Stimulated activated CD8-positive, alpha-beta memory T cell treated with anti-CD3 and anti-CD28 coated beads, Interleukin-7, amount 100 ng/mL, for 48 hours (primary cell): ENCODE measurements around the gene MORN5.
A peak's percentile ranks its signal among the peaks of the same experiment; 100 is the strongest.

ENCODE experiments used
- DNase-seq, 2 donors: peaks; one replicate each; pipeline ENCODE4 v3.0.0-alpha.2; 2020; ENCODE audit warnings: low read depth in 1 of 2; ENCODE audit errors: extremely low read depth in 1 of 2

Gene MORN5

DNA sequence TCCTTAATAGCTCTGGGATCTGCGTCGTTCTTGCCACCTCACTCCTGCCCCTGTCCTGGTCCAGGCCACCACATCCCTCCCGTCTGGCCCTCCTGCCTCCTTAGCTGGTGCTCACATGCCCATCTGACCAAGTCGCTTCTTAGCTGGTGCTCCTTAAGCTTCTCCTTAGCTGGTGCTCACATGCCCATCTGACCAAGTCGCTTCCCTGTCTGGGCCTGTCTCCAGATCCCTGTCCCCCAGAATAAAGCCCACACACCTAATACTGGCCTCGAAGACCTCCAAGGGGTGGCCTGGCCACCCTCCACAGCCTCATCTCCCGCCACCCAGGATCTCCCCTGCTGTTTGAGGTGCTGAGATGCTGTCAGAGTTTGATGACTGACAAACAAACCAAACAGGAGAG lies 35.2 kb upstream of the MORN5 start:
- no peak for DNase-seq

DNA sequence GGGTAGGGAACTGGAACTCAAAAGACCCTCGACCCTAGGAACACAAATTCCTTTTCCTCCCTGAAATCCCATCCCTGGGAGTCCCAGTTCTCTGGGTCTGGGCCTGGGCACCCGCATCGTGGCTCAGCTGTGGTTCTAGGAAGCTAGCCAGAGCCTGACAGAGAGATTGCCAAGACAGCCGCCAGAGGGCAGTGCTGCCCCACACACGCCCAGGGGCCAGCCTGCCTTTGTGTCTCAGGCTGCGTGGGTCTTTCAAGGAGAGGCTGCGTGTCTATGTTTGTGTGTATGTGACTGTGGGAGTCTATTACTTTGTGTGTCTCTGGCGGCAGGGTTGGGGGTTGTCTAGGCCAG lies 34.6 kb upstream of the MORN5 start:
- DNase-seq = peak; percentile 47 to 53

DNA sequence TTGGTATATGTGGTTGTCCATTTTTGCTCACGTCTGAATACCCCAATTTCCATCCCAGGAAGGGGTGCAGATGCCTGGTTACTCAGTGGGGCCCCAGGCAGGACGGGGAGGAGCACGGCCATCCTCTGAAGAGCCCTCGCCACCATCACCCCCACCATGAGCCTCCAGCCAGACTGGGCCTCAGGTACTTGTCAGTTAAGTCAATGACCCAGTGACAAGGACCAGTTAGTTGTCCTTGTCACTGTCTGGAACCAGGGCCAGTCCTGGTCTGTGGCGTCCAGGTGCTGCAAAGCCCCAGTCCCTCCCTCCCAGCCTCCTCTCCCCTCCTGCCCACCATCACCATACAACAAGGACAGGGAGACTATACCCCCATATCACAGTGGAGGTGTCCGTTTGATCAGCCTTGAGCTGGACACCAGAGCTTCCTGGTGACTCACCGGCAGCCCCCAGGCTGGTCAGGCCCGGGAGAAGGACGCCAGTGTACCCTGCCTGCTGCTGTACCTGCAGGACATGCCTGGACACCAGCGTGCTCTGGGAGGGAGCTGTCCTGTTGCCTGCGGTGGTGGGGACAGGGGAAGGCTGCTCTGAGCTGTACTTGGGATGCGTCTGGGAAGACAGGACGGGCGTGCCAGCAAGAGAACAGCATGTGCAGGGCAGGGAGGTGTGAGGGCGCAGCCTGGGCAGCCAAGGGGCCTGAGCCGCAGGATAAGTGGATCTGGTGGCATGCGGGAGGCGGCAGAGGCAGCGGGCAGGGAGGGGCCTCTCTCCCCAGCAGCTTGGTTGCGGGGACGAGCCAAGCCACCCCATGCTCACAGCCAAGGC lies 34.0 kb upstream of the MORN5 start:
- no peak for DNase-seq

DNA sequence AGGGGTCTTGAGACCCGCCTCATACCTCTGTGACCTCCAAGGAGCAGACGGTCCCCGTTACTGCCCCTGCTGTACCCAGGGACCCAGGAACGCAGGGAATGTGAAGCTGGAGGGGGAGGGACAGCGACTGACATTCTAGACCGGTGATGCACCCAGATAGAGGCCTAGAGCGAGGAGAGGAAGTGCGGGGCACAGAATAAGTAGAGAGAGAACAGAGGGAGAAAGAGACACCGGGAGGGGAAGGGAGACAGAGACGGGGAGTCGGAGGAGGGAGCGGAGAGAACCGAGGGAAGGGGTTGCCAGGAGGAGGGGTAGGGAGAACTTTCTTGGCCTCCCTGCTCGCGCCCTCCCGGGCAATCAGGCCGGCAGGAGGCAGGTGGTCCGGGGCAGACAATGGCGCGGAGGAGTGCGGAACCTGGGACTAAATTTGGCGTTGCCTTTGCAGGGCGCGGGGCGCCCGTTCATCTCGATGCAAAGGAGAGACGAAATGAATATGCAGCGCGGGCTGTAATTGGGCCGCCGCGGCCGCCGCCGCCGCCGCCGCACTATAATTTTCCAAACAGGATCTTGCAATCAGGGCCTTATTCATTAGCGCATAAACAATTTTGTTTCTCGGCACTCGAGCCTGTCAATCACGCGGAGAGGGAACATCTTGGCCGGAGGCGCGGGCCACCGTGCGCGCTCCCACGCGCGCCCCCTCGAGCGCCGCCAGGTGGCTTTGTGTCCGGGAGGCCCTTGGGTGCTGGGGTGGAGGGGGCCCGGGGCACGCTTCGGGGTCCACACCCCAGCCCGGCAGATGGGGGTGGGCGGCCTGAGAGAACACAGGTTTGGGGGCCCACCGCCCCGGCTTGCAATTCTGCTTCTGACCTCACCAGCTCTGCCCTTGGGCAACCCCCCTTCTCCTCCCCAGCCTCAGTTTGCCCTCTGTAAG lies 33.1 kb upstream of the MORN5 start:
- DNase-seq = no peak

DNA sequence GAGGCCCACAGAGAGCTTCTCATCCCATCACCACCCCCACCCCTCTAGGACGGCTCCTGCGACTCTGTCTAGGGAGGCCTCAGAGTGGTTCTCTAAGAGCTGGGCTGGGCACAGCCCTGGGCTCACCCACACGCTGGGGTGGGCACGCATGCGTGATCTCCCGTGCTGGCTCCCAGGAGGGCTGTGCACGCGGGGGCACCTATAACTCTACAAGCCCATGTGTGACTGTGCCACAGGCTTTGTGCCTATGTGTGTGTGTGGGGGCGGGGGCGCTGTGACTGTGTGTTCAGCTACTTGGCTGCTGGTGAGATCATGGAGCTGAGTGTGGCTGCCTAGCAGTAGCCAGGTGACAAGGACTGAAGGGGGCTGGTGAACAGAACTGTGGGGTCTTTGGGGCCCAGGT lies 32.3 kb upstream of the MORN5 start:
- DNase-seq = no peak

DNA sequence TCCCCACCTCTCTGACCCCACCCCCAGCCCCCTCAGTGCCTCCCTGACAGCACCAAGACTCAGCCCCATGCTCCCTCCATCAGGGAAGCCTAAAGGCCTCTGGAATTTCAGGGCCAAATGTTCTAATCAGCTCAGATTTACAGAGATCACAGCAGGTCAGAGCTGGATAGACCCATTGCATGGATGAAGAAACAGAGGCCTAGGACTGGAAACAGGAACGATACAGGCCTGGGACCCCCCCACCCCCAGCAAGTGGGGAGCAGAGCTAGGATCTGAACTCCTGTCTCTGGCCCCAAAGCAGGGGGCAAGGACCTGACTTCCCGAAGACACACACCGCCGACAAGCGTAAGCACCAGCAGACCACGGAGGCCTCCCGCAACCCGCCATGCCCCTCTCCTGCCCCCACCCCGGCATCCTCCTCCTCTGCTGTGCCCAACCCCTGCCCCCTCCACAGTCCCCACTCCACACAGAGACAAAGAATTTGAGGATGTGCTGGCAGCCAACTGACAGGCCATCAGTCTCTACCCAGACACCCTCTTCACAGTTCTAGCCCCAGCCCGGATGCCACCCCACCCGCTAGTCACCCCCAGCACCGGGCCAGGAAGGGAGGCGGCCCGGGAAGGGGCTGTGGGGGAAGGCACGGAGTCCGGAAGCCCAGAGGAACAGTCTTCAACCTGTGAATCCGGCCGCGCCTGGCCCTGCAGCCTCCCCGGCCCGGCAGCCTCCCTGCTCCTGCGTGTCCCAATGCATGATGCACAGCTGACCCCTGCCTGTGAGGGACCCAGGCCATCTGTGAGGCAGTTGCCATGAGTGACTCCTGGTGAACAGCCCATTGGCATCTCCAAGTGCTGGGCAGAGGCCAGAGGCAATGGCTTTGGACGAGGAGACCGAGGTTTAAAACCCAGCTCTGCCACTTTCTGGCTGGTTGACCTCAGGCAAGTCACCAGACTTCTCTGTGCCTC lies 31.4 kb upstream of the MORN5 start:
- no peak for DNase-seq

DNA sequence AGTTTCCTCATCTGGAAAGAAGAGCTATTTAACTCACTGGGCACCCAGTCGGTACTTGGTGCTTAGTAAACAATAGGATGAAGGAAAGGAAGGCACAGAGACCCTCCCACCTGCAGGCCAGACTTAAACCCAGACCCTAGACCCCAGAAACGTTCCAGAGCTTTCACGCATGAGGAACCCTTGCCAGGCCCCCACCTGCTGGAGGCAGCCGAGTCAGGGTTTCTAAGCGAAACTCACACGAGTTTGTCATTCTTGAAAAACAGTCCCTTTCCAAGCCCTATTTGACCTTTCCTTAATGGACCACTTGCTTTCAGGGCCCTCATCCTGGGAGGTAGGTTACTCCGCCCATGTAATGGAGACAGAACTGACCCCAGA lies 30.8 kb upstream of the MORN5 start:
- no peak for DNase-seq

DNA sequence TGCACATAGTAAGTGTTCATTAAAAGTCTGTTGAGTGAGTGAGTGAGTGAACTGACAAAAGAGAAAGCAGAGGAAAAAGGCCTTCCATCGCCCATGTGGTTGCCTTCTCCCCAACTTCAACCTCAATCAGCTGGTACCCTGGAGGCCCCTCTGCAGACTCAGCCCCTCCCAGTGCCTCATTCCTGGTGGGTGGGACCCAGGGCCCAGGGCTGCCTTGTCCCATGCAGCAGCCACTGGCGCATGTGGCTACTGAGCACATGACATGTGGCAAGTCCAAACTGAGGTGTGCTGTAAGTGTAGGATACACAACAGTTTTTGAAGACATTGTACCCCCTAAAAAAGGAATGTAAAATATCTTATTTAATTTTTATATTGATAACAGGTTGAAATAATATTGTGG lies 29.7 kb upstream of the MORN5 start:
- DNase-seq = no peak

DNA sequence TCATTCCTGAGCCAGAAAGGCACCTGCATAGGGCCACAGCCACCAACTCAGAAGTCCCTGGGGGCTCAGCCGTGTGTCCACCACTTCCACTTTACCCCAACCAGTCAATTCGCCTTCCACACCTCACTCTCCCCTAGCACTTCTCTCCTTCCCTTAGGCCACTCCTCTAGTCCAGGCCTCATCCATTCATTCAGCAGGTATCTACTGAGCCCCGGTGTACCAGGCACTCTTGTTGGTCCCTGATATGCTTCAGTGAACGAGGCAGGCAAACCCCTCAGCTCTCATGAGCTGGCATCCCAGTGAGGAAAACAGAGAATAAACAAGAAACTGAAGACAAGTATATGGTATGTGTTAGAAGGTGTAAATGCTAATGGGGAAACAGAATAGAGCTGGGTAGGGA lies 28.9 kb upstream of the MORN5 start:
- DNase-seq = no peak

DNA sequence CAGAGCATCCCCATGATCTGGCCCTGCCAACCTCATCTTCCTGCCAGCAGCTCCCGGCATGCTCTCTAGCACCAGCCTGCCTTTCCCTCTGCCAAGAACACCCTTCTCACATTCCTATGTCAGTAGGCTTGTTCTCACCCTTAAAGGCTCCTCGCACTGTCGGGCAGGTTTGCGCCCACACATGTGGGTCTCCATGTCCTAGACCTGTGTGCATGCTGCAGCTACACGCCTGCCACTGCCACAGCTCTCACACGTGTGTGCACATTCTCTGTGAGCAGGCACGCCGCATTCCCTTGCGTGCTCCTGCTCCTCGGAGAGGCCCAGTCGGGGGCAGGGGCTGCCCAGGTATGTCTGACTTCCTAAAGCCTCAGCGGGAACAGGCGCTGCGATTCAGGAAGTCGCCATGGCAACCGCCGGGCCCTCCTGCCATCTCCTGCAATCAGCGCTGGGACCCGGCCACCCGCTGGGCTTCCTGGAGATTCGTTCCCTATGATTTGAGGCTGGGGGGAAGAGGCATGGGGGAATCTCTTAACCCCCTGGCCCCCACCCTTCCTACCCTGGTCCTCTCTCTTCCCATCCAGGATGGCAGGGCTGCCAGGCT lies 28.2 kb upstream of the MORN5 start:
- DNase-seq = no peak

DNA sequence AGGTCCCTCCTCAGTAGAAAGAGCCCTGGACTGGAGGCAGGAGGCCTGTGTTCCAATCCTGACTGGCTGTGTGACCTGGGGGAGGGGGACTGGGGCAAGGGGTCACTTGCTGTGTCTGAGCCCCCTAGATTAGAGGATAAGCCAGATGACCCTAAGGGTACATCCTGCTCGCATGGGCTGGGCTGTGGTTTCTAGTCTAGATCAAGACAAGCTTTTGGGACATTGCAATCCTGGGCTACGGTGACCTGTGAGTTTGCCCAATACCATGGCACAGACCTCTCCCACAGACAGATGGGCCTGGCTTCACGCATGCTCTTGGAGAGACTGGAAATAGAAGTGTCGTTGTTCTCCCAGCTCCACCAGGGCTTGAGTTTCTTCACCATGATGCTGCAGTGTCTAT lies 27.2 kb upstream of the MORN5 start:
- DNase-seq = no peak

DNA sequence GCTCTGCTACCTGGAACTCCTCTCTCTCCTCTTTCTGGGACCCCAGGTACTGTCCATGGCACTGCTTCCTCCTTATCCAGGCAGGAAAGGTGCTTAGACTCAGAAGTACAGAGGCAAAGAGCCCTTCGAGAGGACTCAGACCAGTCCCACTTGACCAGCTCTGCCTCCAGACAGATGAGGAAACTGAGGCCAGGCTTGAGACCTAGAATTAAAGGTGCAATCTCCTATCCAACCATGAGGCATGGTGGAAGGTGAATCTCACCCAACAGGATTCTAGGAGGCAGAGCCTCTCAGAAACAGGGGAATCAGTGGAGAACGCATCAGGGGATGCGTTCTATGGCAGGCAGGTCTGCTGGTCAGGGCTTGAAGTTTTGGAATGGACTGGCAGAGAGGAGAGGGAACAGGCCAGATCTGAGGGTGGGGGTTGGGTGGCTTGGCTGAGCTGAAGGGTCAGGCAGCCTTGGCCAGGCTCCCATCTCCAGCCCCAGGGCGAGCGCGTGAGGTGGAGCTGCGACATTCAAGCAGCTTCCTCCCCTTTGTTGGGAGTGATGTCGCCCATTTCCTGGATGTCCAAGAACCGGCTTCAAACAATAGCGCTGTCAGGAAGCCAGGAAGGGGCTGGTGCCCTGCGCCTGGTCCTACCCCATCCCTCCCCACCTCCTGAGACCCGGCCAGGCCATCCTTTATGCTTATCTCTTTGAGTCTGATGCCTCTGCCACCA lies 26.3 kb upstream of the MORN5 start:
- DNase-seq = no peak

DNA sequence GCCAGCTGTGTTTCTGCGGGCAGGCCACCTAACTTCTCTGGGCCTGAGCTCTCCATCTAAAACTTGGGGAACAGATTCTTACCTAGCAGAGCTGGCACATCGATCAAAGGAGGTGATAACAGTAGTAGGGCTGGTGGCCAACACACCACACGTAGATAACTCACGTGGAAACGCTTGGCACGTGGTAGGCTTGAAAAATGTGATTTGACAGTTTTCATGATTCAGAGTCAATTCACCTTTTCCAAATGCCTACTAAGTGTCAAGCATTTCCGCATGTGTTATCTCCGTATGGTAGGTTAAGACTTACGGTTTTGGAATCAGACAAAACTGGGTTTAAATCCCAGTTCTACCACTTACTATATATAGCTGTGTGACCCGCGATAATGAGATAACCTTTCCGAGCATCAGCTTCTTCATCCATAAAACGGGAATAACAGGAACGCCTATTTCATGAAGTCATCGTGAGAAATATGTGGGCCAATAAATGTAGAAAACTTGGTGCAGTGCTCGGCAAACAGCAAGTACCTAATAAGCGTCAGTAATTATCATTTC lies 25.6 kb upstream of the MORN5 start:
- no peak for DNase-seq

DNA sequence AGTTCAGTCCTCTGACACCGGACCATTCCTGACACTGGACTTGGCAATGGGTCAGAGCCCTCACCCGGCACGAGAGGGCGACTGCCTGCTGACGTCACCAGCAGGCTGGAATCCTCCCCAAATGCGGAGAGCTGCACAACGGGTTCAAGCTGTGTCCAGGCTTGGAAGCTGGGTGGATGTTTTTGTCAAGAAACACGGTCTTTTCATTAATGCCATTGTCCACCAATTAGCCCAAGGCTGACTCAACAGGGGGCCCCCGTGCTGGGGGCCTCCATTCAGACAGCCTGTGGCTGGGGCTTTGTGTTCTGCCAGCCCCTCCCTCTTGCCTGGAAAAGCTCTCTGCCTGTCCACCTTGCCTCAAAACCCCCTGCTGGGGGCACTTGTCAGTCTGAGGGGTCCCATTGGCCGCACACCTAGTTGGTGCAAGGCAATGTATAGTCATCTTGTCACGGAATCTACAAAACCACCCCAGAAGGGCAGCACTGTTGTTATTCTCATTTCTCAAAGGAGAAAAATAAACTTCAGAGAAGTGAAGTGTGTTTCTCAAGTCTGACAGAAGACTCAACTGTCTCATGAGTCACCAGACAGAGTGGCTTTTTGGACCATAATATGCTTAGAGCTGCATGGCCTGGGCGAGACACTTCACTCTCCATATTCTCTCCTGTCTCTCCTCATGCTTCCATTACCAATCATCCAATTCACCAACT lies 24.7 kb upstream of the MORN5 start:
- DNase-seq = no peak

DNA sequence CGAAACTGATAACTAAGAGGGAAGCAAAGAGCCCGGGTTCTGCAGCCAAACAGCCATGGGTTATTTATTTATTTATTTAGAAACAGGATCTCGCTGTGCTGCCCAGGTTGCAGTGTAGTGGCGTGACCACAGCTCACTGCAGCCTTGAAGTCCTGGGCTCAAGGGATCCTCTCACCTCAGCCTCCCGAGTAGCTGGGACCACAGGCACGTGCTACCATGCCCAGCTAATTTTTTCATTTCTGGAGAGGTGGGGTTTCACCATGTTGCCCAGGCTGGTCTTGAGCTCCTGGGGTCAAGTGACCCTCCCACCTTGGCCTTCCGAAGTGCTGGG lies 24.2 kb upstream of the MORN5 start:
- DNase-seq = no peak

DNA sequence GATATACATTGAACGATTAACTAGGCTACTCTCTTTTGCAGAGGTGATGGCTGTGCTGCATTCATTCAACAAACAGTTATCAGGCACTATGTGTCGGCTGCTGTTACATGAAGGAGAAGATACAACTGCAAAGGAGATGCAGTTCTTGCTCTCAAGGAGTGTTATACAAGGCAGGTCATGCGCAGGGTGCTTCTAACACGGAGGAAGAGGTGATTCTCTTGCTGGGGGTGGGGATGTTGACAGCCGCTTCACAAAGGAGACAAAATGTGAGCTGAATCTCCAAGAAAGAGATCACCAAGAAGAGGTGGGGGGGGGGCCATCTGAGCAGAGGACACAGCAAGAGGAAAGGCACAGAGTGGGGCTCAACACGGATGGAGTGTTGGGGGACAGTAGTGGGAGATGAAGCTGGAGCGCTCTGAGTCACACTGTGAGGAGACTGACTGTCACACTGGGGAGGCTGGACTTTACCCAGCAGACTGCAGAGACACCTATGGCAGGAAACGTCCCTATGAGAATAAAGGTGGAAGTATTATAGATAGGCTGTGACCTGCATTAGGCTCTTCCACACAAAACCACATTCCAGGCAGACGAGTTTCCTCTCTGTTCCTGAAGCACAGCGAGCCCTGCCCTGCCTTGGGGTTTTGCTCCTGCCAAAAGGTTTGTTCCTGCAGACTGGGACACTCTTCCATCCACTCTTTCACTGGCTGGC lies 21.0 kb upstream of the MORN5 start:
- DNase-seq = no peak

DNA sequence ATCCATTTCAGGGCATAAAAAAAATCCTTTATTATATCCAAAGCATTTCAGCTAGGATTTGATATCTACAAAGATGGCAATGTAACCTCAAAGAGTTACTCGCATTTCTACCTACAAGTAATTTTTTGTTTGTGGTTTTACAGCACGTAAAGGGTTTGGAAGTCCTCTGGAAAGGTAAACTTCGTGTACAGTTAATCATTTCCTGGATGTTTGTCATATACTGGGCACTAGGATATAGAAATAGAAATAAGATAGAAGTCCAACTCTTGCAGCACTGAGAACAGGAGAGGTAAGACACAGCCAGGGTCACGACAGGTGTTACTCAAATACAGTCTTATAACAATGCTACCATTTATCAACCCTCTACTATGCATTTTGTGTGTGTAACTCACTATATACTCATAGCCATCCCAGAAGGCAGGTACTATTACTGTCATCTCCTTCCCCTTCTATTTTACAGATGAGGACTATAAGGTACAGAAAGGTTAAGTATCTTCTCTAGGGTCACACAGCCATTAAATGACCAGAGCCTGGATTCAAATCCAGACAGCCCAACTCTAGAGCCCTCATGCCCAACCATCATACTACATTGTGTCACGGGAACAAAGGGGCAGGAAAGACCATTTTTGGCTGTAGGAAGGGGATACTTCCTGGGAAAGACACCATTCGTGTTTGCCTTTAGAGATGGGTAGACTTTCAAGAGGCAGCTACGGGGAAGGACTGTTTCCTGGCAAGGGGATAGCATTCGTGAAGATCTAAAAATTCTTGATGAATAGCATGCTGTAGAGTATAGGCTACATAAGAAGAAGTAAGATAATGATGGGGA lies 19.1 kb upstream of the MORN5 start:
- DNase-seq = no peak

DNA sequence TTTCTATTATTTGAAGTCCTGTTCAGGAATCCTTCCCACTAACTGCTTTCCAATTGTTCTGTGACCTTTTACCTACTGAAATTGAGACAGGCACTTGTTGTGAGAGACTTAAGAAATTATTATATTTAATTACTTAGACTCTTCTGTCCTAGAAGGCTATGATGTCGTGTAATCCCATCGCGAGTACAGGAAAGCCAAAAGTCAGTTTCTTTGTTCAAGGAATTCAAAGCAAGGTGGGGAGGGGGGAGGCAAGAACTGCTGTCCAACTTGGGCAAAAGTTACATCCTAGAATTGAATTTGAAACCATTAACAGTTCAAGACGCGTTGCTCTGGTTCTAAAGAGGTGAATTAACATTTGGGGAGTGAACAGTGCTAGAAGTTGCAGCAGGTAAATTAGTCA lies 18.0 kb upstream of the MORN5 start:
- DNase-seq = no peak
